DMS153 treated with DMSO at 0.1 percent for 48 hours (cell line): ENCODE results near the gene DOK5.

ENCODE experiments used
- DNase-seq: peaks from one replicate; lab custom pipeline; 2025; ENCODE audit not compliant: unreplicated experiment; lab: John Stamatoyannopoulos, UW

Gene DOK5

DNA sequence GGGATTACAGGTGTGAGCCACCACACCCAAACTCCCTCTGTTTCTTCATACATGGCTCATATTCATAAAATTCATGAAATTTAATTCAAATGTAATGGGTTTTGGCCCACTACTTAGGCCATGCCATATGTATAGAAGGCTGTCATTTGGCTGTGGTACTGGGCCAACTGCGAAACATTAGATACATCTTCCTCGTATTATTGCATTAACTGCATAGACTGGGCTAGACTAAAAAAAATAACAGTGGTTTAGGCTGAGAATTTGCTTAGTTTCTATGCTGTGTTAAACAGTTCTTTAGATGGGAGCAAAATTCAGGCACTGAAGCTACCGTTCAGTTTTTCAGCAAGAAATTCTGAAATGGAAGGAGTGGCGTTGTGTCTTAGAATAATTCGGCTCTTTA is 133.6 kb downstream of the DOK5 start:
- no peak for DNase-seq

DNA sequence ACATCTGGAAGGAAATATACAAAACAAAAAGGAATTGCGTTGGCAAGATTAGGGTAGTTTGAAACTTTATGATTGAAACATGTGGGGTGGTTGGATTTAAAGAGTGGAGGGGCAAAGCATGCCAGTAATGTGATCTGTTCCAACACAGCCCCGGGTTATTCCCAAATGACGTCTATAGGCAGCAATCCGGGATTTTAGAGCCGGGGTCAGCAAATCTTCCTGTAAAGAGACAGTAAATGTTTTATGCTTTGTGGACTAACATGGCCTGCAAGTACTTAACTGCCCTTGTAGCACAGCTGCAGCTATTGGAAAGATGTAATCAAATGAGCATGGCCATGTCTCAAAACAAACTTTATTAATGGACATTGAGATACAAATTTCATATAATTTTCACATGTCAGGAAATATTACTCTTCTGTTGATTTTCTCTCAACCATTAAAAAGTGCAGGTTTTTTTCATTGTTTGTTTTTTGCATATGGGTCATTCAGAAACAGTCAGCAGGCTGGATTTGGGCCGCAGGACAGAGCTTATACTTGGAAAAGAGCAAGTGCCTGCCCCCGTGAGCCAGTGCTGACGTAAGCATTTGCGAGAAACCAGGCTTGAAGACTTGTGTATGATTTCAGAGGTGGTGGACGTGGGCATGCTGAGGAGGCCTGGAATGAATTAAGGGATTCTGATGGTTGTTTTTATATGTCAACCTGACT is 136.5 kb downstream of the DOK5 start:
- DNase-seq, result no peak

DNA sequence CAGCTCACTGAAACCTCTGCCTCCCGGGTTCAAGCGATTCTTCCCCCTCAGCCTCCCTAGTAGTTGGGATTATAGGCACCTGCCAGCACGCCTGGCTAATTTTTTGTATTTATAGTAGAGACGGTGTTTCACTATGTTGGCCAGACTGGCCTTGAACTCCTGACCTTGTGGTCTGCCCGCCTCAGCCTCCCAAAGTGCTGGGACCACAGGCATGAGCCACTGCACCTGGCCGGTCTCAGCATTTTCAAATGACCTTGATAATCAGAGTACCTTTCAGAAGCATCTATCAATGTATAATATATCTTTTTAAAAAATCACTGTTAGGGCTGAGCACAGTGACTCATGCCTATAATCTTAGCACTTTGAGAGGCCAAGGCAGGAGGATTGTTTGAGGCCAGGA is 143.0 kb downstream of the DOK5 start:
- no peak for DNase-seq

DNA sequence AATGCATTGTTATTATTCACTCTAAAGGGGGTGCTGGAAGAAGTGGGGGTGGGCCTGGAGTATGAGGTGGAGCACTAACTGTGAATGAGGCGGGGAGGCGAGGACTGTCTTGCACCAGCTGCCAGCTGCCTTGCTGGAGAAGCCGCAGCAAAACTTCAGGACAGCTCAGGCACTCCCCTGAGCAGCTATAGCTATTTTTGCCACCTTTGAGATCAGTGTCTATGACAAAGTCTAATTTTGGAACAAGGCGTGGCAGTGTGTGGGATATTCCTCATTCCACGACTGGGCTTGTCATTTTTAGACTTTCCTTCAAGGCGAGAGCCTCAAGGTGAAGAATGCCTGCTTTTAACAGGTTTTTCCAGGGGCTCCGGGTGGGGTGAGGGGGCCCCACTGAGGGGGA is 143.8 kb downstream of the DOK5 start:
- DNase-seq, result no peak

DNA sequence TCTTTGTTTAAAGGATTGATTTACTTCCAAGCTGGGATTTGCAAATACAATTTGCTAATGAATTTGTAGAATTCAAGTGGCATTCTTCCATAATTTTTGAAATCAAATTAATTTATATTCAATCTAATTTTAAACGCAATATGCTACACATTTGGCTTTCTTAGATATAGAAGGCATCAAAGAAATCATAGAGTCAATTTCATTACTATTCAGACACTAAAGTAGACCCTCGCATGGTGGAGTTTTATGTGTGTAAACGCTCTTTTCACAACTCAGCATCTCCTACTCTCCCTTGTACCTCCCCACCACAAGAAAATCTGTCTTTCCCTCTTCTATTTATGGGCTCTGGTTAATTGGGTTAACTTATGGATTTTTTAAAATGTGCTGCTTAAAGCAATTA is 144.3 kb downstream of the DOK5 start:
- no peak for DNase-seq

DNA sequence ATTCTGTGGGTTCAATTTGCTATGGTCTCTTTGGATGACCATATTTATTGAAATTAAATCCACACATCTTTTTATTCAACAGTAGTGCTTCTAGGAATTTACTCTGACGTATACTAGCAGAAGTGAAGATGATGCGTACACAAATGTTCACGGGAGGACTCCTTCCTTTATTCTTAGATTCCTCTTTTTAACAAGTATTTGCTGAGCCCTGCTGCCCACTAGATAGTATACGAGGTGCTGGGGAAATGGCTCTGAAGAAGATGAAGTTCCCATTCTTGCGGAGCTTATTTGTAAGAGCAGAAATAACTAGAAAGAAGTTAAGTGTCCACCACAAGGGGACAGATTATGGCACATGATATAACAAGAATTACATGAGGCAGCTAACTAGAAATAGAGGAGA is 145.2 kb downstream of the DOK5 start:
- no peak for DNase-seq

DNA sequence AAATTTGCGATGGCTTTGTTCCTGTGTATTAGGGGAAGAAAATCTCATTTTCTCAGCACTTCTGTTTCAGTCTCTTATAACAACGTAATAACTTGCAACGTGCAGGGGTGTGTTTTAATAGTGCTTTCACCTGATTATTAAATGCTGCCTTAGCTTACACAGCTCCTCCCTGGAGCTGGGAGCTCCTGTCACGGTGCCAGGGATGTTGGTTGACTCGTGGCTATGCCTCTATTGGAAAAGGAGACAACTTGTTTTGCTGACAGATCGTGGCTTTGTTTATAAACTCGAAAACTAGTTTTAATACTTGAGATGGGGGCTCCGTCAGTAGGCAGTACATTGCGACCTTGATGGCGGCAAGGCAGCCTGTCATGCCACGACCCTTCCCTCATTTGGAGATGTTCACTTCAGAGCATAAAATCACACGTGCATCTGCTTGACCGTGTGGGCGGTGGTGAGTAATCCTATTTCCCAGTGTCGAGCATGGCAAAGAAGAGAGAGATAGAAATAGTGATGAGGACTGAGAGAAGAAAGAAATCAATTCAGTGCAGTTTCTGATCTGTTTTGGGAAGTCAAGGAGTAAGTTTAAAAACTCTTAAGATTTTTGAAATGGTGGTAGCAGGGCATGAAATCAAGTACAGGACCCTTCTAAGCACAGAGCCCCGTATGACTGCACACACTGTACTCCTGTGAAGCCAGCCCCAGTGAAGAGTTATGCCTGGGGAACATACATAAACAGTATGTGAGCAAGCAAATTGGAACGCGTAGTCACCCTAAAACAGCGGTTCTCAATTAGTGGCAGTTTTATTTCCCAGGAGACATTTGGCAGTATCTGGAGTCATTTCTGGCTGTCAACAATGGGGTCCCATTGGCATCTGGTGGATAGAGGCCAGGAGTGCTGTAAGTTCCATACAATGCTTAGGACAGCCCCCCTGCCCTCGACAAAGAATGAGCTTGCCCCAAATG is 147.2 kb downstream of the DOK5 start:
- no peak for DNase-seq

DNA sequence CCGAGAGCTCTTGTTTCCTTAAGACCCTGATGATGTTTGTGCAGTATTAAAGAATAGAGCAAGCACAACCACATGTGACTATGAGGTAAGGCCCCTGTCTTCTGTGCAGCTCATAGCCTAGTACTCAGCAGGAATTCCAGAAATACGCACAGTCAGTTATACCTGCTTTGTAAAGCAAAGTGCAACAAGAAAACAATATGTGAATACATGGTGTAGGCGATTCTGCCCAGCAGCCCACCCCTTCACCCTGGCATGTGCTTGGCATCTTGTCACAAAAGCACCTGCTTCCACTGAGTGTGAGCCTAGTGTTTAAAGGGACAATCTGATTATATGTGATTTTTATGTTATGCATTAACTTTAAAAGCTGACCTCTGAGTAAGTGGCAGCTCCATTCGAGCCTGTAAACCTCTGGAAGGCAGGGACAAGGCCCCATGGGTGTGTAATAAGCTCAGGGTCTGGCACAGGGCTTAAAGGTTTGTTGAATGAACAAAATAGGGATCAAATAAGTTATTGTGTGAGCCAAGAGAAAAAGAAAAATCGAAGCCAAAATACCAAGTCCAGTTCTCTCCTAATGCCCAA is 148.7 kb downstream of the DOK5 start:
- DNase-seq, result no peak

DNA sequence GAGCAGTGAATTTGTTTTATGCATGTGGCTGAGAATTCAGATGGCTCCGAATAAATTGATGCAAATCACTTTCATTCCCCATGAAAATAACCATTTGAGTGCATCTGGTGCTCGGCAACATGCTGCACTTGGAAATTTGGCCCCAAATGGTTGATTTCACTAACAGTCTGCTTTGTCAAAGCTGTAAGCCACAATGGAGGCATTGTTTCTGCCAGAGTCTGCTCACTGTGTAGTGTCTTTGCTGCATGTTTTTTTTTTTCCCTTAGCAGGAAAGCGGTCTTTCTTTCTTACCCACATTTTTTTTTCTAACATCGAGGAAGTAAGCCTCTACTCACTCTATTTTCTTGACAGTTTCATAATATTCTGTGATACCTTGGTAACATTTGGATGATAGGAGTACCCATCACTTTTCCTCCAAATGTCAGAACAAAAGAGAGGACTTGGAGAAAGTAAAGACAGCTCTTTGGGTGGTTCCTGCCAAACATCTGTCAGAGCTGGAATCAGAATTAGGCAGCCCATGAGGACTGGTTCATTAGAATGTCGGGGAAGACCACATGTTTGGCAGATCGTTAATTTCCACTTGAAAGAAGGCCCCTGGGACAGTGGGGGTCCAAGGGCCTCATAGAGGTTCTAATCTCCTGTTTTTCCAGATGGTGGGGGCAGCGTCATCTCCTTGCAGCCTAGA is 149.5 kb downstream of the DOK5 start:
- no peak for DNase-seq

DNA sequence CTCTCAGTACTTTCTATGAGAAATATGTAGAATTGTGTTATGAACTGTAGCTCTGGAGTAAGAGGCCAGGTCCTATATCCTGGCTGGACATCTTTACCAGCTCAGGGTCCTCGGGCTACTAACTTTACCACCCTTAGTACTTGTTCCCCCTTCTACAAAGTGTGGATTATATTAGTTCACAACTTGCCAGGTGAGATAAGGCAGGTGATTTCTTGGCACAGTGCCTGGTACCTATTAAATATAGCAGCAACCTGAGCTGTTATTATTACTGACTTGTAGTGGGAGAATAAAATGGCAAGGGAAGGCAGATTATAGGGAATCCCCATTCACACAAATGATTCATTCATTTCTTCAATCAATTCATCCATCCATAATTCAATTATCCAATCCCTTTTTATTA is 150.1 kb downstream of the DOK5 start:
- DNase-seq, result no peak

DNA sequence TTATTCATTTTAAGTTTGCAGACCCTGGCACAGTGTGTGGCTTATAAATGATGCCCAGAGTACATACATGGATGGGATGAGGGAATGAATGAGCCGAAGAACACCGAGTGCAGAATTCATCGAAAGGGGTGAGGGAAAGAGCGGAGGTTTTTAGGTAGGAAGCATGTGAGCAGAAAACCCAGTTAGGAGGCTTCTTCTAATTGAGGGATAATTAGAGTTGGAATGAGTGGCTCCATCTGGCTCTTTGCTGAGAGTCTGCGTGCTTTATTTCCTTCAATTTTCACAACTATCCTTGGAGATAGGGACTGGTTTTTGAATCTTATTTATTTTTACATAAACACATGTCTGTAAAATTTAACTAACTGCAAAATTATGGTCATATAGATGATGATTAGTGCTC is 150.7 kb downstream of the DOK5 start:
- no peak for DNase-seq

DNA sequence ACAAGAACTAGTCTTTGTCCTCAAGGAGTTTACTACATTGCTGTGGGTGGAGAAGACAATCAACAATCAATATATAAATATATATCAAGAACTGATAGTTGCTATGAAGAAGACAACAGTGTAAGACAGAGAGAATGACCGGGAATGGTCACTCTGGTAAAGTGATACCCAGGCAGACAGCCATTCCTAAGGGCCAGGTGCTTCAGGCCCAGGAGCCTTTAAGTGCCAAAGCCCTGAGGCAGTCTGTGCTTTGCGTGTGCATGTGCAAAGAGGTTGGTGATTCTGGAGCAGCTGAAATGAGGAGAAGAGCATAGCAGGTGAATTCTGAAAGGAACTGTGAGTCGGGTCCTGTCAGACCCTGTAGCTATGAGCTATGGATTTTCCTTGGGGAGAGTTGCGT is 154.2 kb downstream of the DOK5 start:
- DNase-seq, result no peak

DNA sequence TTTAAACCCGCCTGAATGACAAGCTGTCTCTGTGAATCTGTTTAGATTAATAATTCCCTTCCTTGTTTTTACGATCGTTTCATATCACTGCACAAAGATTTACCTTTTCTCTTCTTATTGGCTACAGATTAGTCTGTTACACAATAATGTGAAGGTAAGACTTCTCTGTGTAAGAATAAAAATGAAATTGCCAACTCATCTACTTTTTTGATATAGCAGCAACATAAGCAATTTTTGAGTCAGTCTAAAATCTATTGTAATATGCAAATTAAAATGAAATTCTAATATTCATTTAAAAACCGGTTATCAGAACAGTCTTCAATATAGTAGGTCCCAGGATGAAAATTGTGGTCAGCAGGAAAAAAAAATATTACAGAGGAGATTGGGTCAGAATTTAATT is 155.2 kb downstream of the DOK5 start:
- DNase-seq, result no peak

DNA sequence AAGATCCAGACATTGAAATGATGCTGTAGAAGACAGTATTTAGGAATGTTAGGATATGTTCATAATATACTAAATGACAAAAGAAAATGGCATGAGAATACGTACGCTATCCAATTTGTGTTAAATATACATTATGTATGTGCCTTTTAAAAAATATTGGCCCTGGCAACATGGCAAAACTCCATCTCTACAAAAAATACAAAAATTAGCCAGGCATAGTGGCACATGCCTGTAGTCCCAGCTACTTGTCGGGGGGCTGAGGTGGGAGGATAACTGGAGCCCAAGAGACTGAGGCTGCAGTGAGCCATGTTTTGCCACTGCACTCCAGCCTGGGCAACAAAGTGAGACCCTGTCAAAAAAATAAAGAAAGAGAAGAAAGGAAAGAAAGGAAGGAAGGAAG is 155.7 kb downstream of the DOK5 start:
- no peak for DNase-seq

DNA sequence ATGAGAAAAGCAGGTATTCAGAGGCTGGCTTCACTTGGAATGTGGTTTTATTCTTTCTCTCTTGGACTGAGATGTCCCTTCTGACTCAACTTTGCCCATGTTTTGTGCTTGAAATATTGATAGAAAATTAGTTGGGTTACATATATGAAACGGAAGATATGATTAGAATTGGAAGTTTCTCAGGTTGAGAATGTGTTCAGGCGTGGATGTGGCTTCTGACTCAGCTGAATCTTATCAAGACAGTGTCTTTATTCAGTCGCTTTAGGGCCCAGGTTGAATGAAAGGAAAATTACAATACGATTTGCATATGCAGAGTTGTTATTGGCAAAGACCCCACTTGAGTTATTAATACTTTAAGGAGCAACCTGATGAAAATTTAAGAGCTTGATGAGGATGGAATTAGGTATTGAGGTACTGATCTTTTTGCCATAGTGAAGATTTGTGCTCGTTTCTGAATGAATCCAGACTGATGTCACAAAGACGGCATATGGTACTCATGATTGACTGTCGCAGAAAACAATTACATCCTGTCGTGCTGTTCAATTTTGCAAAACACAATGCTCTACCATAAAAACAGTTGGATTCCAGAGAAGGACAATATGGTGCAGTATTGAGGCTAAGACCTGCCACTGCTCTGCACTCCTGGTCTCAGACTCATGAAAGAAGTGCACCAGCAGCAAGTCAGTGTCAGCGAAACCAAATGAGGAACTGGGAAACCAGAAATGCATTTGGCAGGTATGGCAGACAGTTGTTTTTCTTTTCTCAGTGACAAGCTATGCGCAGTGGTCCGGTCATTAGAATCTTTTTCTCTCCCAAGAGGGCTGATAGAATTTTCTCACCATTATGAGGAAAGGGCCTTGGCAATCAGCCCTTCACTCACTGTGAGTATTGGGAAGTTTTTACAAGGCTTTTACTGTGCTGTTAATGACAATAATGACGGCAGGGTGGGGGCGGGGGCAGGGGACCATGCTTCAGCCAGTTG is 158.3 kb downstream of the DOK5 start:
- DNase-seq, result no peak

DNA sequence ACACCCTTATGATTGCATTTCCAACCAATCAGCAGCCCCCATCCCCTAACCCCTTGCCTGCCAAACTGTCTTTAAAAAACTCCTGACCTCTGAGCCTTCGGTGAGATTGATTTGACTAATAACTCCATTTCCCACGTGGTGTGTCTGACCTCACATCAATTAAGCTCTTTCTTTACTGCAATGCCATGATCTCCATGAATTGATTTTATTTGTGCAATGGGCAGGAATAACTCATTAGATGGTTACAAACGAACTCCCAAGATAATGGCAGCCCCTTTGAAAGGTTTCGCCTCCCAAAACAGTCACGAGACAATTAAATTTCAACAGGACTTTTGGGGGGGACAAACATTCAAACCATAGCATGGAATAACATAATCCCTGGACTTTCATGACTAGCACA is 161.2 kb downstream of the DOK5 start:
- no peak for DNase-seq

DNA sequence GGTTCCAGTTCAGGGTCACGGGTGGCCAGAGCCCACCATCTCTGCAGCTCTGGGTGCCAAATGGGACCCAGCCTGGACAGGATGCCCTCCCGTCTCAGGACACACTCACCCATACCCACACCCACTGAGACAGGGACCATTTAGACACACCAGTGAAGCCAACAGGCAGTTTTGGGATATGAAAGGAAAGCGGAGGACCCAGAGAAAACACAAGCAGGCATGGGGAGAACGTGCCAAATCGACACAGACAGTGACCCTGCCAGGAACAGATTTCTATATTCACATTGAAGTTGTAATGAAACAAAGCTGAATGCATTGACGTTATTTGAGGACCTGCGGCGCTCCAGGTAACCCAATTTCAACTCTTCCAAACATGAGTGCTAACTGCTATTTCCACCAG is 164.5 kb downstream of the DOK5 start:
- no peak for DNase-seq

DNA sequence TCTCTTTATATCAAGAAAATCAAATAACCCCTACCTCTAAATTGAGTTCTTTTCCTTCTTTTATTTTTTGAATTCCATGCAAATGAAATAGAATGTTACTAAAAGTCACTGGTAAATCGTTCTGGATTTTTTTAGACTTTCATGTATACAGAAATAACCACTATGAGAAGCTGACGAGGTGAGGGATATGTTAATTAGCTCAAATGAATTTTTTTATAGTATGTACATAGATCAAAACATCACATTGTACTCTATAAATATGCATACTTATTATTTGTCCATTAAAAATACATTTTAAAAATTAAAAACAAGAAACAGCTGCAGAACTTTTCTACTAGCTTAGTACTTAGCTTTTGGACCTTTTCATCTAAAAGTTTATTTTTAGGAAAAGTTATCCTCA is 165.4 kb downstream of the DOK5 start:
- no peak for DNase-seq

DNA sequence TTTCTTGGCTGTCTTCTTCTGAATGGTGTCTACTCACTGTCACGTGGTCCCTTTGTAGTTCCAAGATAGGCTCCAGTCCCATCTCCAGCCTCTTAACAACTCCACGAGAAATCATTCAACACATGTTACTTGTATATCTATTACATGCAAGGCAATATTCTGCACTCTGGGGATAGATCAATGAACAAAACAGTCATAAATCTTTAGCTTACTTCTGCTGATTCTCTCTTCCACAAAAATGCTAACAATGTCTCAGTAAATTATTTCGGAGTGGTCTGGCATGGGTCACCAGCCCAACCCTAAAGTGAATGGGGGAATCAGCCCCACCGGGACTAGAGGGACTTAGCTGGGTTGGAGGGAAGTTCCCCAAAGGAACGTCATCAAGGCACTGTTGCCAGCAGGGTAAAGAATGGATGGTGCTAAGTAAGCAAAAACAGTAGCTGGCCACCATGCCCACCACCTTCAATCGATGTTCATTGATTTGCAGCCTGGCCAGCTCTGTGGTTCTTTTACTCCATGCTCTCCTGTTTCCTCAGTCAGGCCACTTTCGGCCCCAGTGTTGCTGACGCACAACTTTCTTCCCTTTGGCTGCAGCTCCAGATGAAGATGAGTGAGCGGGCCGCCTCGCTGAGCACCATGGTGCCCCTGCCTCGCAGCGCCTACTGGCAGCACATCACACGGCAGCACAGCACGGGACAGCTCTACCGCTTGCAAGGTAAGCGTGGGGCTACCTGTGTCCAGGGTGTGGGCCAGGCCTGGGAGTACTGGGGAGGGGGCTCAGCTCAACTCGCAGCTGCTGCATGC is 167.7 kb downstream of the DOK5 start:
- no peak for DNase-seq

DNA sequence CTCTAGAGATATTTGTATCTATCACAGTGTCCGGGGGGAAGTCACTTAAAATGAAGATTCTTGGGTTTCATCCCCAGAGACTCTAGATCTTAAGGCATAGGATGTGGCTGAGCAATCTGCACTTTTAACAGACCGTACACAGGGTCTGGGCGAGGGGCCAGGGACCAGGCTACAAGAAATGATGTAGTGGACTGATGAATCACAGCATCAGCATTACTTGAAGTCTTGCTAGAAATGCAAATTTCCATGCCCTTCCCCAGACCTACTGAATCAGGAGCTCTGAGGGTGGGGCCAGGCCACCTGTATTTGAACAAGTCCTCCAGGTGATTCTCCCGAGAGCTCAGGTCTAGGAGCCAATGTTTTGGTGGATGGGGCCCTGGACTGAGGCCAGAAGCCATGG is 168.4 kb downstream of the DOK5 start:
- no peak for DNase-seq
